DND-41 (cell line): ENCODE measurements around the gene ZSCAN26.

Source experiments
- ATAC-seq: fragments of 200-7000 bp; cut with Tn5 transposase; 3 replicates; pipeline ENCODE4 v1.9.1; 2021; ENCODE audit warnings: low read depth; ENCODE audit not compliant: insufficient read depth
- DNase-seq: peaks from one replicate; pipeline ENCODE4 v3.0.0-alpha.2; 2020
- H2AFZ ChIP-seq: 2 replicates; pipeline ENCODE4 v1.6.0; 2012; ENCODE audit warnings: low read depth, low read length
- H3K27ac ChIP-seq: 2 replicates; pipeline ENCODE4 v1.5.1; 2012; ENCODE audit warnings: low read length, inconsistent platforms
- H3K27me3 ChIP-seq: fragments of 200-600 bp; sonication (generic); 2 replicates; pipeline ENCODE4 v1.6.0; 2012; ENCODE audit warnings: low read length, mild to moderate bottlenecking, inconsistent platforms; ENCODE audit not compliant: insufficient read depth, poor library complexity
- H3K36me3 ChIP-seq: 2 replicates; pipeline ENCODE4 v1.5.1; 2012; ENCODE audit warnings: low read length, inconsistent platforms; ENCODE audit not compliant: insufficient read depth
- H3K4me1 ChIP-seq: 2 replicates; pipeline ENCODE4 v1.5.1; 2012; ENCODE audit warnings: mild to moderate bottlenecking, low read length; ENCODE audit not compliant: insufficient read depth
- H3K4me2 ChIP-seq: 2 replicates; pipeline ENCODE4 v1.6.0; 2012; ENCODE audit warnings: mild to moderate bottlenecking, moderate library complexity, low read length, inconsistent platforms; ENCODE audit not compliant: insufficient read depth
- H3K4me3 ChIP-seq, 2 experiments: fragments of 200-600 bp in 1 of 2; shearing (Covaris generic) in 1 of 2; 2 replicates each; pipeline ENCODE4 v1.5.1; 2012 to 2016; ENCODE audit warnings: inconsistent platforms in 2 of 2, low read length in 2 of 2, mild to moderate bottlenecking in 2 of 2, low read depth in 1 of 2, moderate library complexity in 1 of 2
- H3K79me2 ChIP-seq: 2 replicates; pipeline ENCODE4 v1.6.0; 2012; ENCODE audit warnings: low read length, inconsistent platforms; ENCODE audit not compliant: insufficient read depth
- H3K9ac ChIP-seq: 2 replicates; pipeline ENCODE4 v1.6.0; 2012; ENCODE audit warnings: low read depth, mild to moderate bottlenecking, inconsistent platforms, low read length, moderate library complexity
- H3K9me3 ChIP-seq: 2 replicates; pipeline ENCODE4 v1.5.1; 2012; ENCODE audit warnings: low read length, moderate library complexity, mild to moderate bottlenecking, inconsistent platforms; ENCODE audit not compliant: insufficient read depth, severe bottlenecking
- H4K20me1 ChIP-seq: 2 replicates; pipeline ENCODE4 v1.6.0; 2012; ENCODE audit warnings: low read length; ENCODE audit not compliant: insufficient read depth
- EZH2 ChIP-seq: IDR thresholded peaks from 3 replicates; pipeline ENCODE4 v1.6.1; 2012; ENCODE audit warnings: borderline replicate concordance, low read depth, mild to moderate bottlenecking, moderate library complexity, low read length, inconsistent platforms; ENCODE audit not compliant: severe bottlenecking
- TF ChIP-seq, protein P1 (sequence below): IDR thresholded peaks from 2 replicates; pipeline ENCODE4 v1.5.1; 2012; ENCODE audit warnings: borderline replicate concordance, low read length, moderate library complexity, mild to moderate bottlenecking; ENCODE audit not compliant: poor library complexity, severe bottlenecking; ENCODE audit errors: extremely low read depth

The ZSCAN26 gene

DNA sequence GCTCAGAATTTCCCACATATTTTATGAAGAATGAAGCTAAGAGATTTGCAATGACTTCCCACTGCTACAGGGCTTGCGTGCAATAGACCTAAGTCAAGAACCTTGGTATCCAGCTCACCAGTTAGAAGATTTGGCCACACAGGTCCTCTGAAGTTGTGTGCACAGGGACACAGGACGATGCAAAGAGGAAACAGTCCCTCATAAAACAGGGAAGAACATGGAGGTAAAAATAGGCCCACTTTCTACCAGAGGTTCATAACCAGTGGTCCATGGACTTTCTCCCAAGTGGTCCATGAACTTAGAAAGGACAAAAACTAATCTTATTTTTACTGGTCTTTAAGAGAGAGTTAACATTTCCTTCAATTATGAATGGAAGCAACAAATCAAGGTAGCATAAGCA, 16.2 kb upstream of the ZSCAN26 start:
- H4K20me1 ChIP-seq = no peaks in the 10 kb centered on the region
- ATAC-seq (no peak), DNase-seq (no peak)
- peak overlapping the region; percentile 82 for H3K4me2 ChIP-seq
- peak overlapping the region; percentile 94; a peak in 3 of 4 replicates for H3K4me3 ChIP-seq
- peaks cover 22% of the 10 kb centered on the region for H3K79me2 ChIP-seq
- no peak overlapping the region for H2AFZ ChIP-seq
- H3K27me3 ChIP-seq = no peaks in the 10 kb centered on the region
- H3K9ac ChIP-seq = peak overlapping the region; percentile 83; the same call in 1 of the 2 replicates
- H3K4me1 ChIP-seq = peaks cover 27% of the 10 kb centered on the region
- H3K36me3 ChIP-seq = peaks cover 24% of the 10 kb centered on the region
- H3K9me3 ChIP-seq = no peaks in the 10 kb centered on the region
- H3K27ac ChIP-seq = no peak overlapping the region
- TF ChIP-seq, protein P1, sequence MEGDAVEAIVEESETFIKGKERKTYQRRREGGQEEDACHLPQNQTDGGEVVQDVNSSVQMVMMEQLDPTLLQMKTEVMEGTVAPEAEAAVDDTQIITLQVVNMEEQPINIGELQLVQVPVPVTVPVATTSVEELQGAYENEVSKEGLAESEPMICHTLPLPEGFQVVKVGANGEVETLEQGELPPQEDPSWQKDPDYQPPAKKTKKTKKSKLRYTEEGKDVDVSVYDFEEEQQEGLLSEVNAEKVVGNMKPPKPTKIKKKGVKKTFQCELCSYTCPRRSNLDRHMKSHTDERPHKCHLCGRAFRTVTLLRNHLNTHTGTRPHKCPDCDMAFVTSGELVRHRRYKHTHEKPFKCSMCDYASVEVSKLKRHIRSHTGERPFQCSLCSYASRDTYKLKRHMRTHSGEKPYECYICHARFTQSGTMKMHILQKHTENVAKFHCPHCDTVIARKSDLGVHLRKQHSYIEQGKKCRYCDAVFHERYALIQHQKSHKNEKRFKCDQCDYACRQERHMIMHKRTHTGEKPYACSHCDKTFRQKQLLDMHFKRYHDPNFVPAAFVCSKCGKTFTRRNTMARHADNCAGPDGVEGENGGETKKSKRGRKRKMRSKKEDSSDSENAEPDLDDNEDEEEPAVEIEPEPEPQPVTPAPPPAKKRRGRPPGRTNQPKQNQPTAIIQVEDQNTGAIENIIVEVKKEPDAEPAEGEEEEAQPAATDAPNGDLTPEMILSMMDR = no peak
- no peak for TF ChIP-seq EZH2

DNA sequence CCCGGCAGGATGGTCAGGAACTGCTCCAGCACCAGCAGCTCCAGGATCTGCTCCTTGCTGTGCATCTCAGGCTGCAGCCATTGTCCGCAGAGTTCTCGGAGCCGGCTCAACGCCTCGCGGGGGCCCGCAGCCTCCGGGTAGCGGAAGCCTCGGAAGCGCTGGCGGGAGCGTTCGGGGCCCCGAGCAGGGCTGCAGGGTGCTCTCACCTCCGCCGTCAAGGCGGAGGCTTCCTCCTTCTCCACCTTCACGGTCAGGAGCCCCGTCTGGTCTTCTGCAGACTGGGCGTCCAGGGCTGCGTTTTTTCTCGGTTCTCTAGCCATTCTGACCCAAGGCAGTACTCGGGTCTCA, 15.3 kb upstream of the ZSCAN26 start:
- H4K20me1 ChIP-seq = no peaks in the 10 kb centered on the region
- H3K9me3 ChIP-seq = no peaks in the 10 kb centered on the region
- H2AFZ ChIP-seq = peak overlapping the region; percentile 94
- peak overlapping the region; percentile 86 for H3K27ac ChIP-seq
- H3K4me2 ChIP-seq = peak overlapping the region; percentile 82
- DNase-seq = peak; percentile 37
- H3K27me3 ChIP-seq = no peaks in the 10 kb centered on the region
- peaks cover 22% of the 10 kb centered on the region for H3K79me2 ChIP-seq
- ATAC-seq = peak; percentile 66
- TF ChIP-seq, protein P1 = no peak
- TF ChIP-seq EZH2 = no peak
- H3K9ac ChIP-seq = peak overlapping the region; percentile 83
- peaks cover 15% of the 10 kb centered on the region for H3K36me3 ChIP-seq
- peak overlapping the region; percentile 94 for H3K4me3 ChIP-seq
- peaks cover 27% of the 10 kb centered on the region for H3K4me1 ChIP-seq

DNA sequence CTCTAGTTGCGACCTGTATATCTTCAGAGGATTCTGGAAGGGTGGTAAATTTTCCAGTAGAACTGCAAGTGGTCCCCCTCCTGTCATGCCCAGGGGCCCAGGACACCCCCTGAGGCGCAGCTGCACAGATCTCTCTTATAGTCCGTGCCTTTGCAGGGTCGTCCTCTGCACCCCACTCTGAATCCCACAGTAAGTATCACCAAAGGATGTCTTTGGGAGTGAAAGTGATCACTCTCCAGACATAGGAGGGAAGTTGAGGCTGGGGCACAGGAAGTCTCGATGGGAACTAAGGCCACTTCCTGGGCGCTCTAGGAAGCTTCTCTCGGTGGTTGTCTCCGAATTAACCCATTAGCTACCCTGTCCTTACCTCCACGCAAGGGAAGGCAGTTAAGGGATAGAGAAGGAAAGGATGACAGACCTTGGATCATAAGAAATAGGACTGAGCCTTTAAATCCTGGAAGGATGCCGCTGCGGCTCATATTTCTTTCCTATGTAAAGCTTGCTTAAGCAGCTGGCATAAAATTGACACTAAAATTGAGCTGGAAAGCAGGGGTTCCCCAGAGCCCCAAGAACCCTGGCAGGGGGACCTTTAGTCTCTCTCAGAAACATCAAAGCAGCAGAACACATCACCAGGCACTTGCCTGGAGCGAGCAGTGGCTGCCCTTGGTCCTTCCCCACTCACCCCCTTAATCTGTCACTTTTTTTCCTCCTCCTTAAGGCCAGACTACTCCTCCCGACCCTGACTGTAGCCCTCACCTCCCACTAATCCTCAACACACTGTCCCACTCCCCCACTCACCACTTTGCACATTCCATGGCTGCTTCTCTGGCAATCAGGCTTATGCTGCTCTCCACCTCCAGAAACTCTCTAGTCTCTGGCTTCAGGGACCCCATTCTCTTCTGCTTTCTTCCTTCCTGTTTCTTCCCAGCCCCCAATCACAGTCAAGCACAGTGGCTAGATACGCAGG, 14.7 kb upstream of the ZSCAN26 start, which contains the start of gene ZKSCAN4:
ZKSCAN4 (minus strand) TSS at position 261 of the 967 bp plus-strand sequence. CDS start 289 bp downstream, outside the sequence.
- Histone ChIP-seq H3K27ac (peak within 1 kb of the TSS; percentile 86), H4K20me1 (no peaks in the 10 kb centered on the region), H3K79me2 (peaks cover 22% of the 10 kb centered on the region), H3K36me3 (peaks cover 10% of the 10 kb centered on the region), H3K4me1 (peaks cover 27% of the 10 kb centered on the region), H2AFZ (peak within 1 kb of the TSS; percentile 94), H3K9ac (peak within 1 kb of the TSS; percentile 83), H3K27me3 (no peaks in the 10 kb centered on the region), H3K4me2 (peak within 1 kb of the TSS; percentile 82), H3K4me3 (peak within 1 kb of the TSS; percentile 94), H3K9me3 (no peaks in the 10 kb centered on the region)
- DNase-seq (peak; percentile 88), ATAC-seq (peak; percentile 95)
- TF ChIP-seq EZH2 = no peak
- TF ChIP-seq, protein P1 = no peak
